Measurements from ENCODE around the gene TPPP2.
A peak's percentile ranks its signal among the peaks of the same experiment; 100 is the strongest.

TPPP2 gene

GRCh38 chr14:21059842-21060613 lies 30.0 kb downstream of the TPPP2 start:
- DNase-seq: no peak

GRCh38 chr14:21060614-21061346 lies 30.8 kb downstream of the TPPP2 start:
- DNase-seq: no peak

GRCh38 chr14:21061347-21061668 lies 31.3 kb downstream of the TPPP2 start:
- DNase-seq: no peak

- DNase-seq: no peak
These were observed 33.5 kb downstream of the TPPP2 start for GRCh38 chr14:21063479-21063878.

- peak; percentile 37 for DNase-seq
These were observed 37.0 kb downstream of the TPPP2 start for GRCh38 chr14:21066882-21067502.

- DNase-seq: peak; percentile 78
These were observed 38.7 kb downstream of the TPPP2 start for GRCh38 chr14:21068521-21069387.

- peak; percentile 44 for DNase-seq
These were observed 39.5 kb downstream of the TPPP2 start for GRCh38 chr14:21069388-21070082.

GRCh38 chr14:21070083-21070609 lies 40.1 kb downstream of the TPPP2 start, which contains the start of gene ARHGEF40:
Gene ARHGEF40 (plus strand): TSS chr14:21070304. CDS start chr14:21070397, 93 bp downstream.
- peak; percentile 52 for DNase-seq

- DNase-seq: peak; percentile 48
These were observed 40.7 kb downstream of the TPPP2 start for GRCh38 chr14:21070610-21071224.

GRCh38 chr14:21071225-21072030 lies 41.4 kb downstream of the TPPP2 start:
- peak; percentile 62 for DNase-seq

GRCh38 chr14:21072031-21072473 lies 42.0 kb downstream of the TPPP2 start:
- DNase-seq: no peak

- no peak for DNase-seq
These were observed 42.8 kb downstream of the TPPP2 start for GRCh38 chr14:21072781-21073339.

- no peak for DNase-seq
These were observed 43.9 kb downstream of the TPPP2 start for GRCh38 chr14:21073921-21074320.

GRCh38 chr14:21074398-21075272 lies 44.6 kb downstream of the TPPP2 start:
- DNase-seq: no peak

GRCh38 chr14:21075719-21076437 lies 45.9 kb downstream of the TPPP2 start:
- no peak for DNase-seq

- DNase-seq: no peak
These were observed 47.7 kb downstream of the TPPP2 start for GRCh38 chr14:21077672-21078071.

GRCh38 chr14:21078287-21078686 lies 48.3 kb downstream of the TPPP2 start:
- no peak for DNase-seq

GRCh38 chr14:21078726-21079125 lies 48.7 kb downstream of the TPPP2 start:
- DNase-seq: no peak
